Activated effector memory CD4-positive, alpha-beta T cell treated with anti-CD3 and anti-CD28 coated beads, Interleukin-2, amount 50 U/mL, for 16 hours (primary cell): ENCODE results near the gene UNC80.

Source experiments
- DNase-seq: peaks from one replicate; pipeline ENCODE4 v3.0.0-alpha.2; 2020

The UNC80 gene

DNA sequence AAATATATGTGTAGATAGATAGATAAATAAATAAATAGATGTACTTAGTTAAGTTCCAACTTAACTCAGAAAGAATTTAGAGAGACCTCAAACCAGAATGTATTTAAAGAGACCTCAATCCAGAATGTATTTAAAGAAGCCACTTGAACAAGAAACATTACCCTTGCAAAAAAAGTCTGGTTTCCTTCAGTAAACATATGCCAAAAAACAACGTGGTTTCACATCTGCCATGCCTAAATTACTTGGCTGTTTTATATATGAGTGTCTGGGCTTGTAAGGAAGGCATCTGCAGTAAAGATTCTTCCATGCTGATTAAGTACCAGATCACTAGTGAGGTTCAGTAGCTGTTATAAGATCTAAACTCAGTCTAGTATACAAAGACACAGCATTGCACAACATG is 201.7 kb downstream of the UNC80 start:
- no peak for DNase-seq

DNA sequence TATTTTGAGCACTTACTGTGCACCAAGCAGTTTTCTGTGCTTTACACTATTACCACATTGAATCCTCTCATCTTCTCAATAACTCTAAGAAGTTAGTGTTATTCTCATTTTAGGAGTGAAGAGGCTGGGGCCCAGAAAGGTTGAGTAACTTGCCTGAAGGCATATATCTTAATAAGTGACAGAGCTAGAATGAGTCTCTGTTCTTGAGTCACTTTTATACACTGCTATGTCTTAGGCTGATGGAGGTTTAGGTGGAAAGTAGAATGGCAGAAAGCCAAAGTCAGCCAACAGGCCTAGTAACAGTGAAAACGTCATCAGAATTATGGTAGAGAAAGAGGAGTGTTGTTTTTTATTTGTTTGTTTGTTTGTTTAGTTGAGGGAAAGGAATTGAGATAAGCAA is 202.9 kb downstream of the UNC80 start:
- no peak for DNase-seq

GRCh38 chr2:209976698-209977385 is 205.2 kb downstream of the UNC80 start:
- no peak for DNase-seq

- DNase-seq, result no peak
These were observed 206.0 kb downstream of the UNC80 start for GRCh38 chr2:209977386-209978239.

DNA sequence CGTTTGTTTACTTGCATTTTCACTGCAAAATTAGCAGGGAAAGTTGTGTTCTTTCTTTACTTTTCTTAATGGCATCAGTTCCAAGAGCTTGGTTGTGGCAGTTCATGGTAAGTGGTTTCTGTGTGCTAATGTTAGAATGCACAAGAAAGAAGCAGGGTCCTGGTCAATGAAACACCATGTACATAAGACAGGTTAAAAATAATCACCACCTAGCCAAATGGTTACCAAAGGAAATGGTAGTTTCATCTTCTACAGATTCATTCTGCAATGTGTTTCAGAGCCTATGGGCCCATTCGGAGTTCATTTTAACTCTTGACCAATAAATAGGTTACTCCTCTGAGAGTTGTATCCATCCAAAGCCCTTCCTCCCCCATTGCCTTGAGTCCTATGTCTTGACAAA is 212.7 kb downstream of the UNC80 start:
- DNase-seq, result no peak

DNA sequence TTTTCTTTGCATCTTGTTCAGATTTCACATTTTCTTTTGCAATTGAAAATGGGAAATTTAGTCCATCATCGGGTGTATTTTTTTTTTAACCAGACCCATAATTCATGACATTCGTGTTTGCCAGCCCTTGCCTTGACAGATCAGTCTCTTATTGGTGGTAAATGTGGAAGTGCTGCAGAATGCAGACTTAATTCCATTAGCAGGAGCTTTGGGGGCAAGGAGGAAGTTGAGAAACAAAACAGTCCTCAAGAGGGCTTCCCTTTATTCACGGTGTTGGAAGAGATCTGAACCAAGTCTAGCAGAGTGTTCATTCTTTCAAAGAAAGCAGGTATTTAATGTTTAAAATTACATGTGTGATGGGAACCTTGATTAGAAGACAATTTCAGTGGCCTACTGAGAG is 214.2 kb downstream of the UNC80 start:
- no peak for DNase-seq

GRCh38 chr2:209986415-209986814 is 214.8 kb downstream of the UNC80 start:
- no peak for DNase-seq

GRCh38 chr2:209988010-209988409 is 216.4 kb downstream of the UNC80 start:
- no peak for DNase-seq

- no peak for DNase-seq
These were observed 219.2 kb downstream of the UNC80 start for GRCh38 chr2:209990838-209991237.

- DNase-seq, result no peak
These were observed 222.3 kb downstream of the UNC80 start for GRCh38 chr2:209993968-209994367.

- DNase-seq, result no peak
These were observed 227.0 kb downstream of the UNC80 start for GRCh38 chr2:209998596-209998995.

DNA sequence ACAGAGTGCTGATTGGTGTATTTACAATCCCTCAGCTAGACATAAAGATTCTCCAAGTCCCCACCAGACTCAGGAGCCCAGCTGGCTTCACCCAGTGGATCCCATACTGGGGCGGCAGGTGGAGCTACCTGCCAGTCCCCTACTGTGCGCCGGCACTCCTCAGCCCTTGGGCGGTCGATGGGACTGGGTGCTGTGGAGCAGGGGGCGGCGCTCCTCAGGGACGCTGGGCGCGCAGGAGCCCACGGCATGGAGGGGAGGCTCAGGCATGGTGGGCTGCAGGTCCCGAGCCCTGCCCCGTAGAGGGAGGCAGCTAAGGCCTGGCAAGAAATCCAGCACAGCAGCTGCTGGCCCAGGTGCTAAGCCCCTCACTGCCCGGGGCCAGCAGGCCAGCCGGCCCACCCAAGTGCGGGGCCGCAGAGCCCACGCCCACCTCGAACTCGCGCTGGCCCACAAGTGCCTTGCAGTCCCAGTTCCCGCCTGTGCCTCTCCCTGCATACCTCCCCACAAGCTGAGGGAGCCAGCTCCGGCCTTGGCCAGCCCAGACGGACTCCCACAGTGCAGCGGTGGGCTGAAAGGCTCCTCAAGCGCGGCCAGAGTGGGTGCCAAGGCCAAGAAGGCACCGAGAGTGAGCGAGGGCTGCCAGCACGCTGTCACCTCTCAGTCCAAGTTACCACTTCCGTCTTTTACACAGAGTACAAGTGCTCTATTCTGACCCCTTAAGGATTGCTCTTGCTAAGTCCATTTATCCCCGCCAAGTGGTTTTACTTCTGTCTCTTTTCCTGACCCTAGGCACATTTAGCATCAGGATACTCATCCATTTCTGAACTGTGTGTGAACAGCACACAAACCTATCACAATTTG is 229.1 kb downstream of the UNC80 start:
- DNase-seq, result no peak

- peak; percentile 99 for DNase-seq
These were observed 230.8 kb downstream of the UNC80 start, which contains the start of gene RPE for GRCh38 chr2:210002158-210003157. TSS of gene RPE (plus strand) at chr2:210002638. CDS start at chr2:210002662, 24 bp downstream.

DNA sequence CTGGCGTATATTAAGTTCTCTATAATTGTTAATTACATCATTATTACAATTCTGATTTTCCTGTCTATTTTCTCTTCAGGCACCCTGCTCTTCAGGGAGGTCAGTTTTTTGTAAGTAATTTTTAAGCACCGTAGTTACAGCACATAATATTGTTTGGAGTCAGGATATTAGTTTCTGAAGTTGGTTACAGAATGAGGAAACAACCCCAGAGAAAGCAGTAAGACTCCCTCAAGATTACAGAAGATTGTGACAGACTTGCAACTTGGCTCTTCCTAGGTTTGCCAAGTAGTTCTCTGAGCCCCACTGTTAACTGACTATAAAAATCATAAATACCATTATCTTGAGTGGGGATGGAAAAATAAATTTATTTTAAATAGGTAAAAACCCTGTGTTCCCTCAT is 231.7 kb downstream of the UNC80 start:
- no peak for DNase-seq

DNA sequence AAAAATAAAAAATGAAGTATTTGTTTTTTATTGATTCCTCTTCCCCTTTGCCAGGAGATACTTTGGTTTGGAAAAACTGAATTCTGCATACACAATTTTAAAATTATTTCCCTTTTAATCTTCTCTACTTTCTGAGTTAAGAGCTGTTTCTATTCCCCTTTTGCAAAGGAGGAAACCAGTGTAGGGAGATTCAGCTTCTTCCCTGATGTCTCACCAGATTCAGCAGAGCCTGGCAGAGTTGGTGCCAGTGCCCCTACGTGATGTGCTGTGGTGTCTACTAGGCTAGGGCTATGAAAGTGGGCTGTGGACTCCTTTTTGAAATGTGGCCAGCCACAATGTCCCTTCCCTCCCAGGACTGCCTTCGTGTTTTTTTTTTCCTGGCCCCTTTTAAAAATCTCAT is 233.2 kb downstream of the UNC80 start:
- no peak for DNase-seq

DNA sequence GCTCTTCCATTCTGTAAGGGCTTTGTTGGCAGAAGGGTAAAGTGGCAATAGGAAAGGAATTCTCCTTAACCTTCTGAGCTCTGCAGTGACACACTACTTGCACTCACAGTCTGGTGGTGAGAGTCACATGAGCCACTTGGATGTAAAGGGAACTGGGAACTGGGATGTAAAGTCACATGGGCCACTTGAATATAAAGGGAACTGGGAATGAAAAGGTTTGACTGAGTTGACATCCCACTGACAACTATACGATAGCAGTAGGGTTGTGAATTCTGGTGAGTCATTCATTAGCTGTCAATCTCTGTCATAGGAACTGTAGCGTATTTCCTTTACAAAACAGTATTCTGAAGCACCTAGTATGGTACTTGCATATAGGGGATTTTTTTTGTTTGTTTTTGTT is 236.3 kb downstream of the UNC80 start:
- DNase-seq, result no peak

- no peak for DNase-seq
These were observed 237.5 kb downstream of the UNC80 start for GRCh38 chr2:210009126-210009525.

GRCh38 chr2:210009896-210010295 is 238.3 kb downstream of the UNC80 start:
- DNase-seq, result no peak

GRCh38 chr2:210020138-210020537 is 248.5 kb downstream of the UNC80 start:
- no peak for DNase-seq

DNA sequence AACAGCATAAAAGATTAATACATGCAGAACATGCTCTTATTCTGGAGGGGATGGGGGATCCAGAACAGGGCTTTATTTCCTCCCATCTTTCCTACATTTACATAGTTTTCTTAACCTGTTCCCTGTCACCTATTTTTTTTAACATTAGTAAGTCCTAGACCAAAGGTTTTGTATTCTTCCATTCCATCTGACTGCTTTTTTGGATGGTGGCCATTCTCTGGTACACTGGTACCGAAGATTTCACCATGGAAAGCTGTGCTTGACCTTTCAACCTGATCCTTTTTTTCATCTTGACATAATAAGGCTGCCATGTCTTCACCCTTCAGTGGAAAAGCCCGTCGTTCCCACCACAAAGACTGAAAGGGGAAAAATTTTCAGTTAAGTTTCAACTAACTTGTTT is 251.2 kb downstream of the UNC80 start:
- no peak for DNase-seq

DNA sequence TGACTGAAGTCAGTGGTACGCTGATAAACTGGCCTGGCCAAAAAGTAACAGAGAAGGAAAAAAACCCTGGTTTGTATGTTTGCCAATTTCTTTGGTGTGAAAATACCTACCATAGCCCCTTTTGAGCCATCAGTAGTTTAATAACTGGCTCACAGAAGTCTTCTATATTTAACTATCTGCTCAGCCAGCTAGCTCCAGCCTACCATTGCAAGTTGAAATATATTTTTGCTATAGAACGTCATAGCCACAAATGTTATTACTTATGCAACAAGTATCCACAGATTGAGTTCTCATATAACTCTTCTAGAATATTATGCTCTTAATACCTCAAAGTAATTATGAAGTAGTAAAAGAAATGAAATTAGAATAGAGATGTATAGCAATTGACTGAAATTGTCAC is 256.0 kb downstream of the UNC80 start:
- DNase-seq, result no peak

DNA sequence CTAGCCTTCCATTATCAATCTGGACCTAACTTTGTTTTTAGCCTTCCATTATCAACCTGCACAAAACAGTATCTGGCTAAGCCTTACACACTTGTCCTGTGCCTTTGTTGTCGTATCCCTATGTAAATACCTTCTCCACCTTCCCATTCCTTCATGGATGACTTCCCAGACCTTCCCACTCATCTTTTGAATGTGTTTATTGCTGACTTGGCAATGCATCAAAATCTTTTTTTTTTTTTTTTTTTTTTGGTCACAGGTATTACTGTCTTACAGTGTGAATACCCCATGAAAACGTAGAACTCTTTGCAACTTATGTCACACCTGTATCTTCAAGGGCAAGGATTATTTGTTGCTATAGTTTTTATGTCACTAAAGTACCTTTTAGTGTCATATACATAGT is 256.5 kb downstream of the UNC80 start:
- DNase-seq, result no peak
